GM12801 (cell line): ENCODE measurements around the gene C19orf25.

Experiments
- TF ChIP-seq, protein P1 (sequence below): IDR thresholded peaks from one replicate; pipeline ENCODE4 v1.5.1; 2011; ENCODE audit warnings: control low read depth; ENCODE audit not compliant: insufficient read length; ENCODE audit errors: extremely low read depth

C19orf25 gene

DNA sequence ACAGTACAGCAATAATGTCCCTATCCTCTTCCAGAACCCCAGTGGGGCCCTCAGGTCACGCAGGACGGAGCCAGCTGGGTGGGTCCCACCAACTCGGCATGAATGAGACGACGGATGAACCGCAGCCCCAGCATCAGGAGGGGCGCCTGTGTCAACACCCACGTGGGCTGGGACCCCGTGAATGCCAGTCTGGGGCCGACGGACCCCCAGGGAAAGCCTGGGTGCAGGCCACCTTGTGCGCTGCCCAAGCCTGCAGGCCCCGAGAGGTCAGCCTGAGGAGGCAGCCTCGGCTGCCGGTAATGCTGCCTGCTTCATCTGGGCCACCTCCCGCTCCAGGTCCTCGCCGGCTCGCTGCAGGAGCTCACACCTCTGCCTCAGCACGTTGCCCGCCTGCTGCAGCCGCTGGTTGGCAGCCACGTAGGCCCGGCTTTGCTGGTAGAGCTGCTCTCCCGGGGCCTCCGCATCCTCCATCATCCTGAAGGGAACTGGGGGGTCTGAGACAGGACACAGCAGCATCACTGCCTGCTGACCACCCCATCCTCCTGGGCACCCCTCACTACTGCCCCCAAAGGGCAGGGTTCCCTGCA lies 4.2 kb downstream of the C19orf25 start:
- TF ChIP-seq, protein P1, sequence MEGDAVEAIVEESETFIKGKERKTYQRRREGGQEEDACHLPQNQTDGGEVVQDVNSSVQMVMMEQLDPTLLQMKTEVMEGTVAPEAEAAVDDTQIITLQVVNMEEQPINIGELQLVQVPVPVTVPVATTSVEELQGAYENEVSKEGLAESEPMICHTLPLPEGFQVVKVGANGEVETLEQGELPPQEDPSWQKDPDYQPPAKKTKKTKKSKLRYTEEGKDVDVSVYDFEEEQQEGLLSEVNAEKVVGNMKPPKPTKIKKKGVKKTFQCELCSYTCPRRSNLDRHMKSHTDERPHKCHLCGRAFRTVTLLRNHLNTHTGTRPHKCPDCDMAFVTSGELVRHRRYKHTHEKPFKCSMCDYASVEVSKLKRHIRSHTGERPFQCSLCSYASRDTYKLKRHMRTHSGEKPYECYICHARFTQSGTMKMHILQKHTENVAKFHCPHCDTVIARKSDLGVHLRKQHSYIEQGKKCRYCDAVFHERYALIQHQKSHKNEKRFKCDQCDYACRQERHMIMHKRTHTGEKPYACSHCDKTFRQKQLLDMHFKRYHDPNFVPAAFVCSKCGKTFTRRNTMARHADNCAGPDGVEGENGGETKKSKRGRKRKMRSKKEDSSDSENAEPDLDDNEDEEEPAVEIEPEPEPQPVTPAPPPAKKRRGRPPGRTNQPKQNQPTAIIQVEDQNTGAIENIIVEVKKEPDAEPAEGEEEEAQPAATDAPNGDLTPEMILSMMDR: no peak

DNA sequence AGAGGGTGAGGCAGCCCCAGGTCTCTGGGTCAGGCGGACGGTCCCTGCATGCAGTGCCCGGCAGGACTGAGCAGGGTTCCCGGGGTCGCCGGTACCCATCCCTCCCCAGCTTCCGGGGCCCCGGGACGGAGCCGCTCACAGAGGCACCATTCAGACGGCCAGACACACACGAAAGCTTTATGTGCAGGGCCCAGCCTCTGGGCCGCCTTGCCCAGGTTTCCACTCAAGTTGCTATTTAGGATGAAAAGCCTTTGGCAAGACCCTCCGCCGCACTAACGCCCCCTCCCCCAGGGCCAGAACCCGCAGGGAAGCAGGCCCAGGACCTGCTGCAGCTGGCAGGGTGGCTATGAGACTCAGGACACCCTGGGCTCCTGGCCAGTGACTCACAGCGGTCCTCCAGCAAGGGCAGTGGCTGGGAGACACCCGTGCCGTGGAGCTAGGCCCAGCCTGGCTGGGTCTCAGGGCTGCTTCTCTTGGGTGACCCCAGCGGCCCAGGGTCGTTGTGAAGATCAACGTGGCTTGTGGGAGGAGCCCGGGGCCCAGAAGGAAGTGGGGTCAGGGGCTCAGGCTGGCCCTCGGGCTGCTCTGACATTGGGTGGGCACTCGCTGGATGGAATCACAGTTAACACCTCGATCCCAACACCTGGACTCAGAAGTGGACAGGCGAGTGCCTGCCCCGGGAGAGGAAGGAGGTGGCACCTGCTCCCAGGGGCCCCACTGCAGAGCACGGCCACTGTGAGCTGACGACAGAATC lies 4.8 kb downstream of the C19orf25 start:
- TF ChIP-seq, protein P1: no peak

DNA sequence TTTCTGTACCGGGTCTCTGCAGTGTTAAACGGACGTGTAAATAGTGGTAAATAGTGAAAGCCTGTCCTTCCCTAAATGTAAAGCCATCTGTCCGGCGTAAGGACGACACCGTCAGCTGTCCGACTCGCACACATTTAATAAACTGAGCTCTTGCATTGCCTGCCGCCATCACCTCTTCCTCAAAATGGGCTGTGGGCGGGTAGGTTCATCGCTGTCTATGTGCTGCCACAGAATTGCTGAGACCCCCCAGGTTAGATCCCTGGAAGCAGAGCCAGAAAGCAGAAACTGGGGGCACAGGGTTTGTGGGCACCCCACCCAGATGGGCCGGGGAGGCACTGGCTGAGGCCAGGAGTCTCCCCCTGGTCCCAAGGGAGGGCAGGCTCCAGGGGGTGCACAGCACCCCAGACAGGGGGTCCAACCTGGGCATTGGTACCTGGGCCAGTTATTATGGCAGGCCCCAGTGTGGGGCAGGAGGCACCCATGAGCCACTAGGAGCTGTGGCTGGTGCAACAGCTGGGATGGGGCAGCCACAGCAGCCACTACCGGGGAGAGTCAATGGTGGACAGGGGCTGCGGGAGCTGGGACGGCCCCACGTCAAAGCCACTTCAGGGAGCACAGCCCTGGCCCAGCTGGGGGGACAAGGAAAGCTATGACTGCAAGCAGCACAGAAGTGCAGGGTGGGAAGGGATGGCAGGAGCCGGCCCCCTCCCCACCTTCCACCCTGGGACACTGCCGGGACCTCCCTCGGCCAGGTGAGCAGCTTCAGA lies 5.7 kb downstream of the C19orf25 start:
- TF ChIP-seq, protein P1: no peak

DNA sequence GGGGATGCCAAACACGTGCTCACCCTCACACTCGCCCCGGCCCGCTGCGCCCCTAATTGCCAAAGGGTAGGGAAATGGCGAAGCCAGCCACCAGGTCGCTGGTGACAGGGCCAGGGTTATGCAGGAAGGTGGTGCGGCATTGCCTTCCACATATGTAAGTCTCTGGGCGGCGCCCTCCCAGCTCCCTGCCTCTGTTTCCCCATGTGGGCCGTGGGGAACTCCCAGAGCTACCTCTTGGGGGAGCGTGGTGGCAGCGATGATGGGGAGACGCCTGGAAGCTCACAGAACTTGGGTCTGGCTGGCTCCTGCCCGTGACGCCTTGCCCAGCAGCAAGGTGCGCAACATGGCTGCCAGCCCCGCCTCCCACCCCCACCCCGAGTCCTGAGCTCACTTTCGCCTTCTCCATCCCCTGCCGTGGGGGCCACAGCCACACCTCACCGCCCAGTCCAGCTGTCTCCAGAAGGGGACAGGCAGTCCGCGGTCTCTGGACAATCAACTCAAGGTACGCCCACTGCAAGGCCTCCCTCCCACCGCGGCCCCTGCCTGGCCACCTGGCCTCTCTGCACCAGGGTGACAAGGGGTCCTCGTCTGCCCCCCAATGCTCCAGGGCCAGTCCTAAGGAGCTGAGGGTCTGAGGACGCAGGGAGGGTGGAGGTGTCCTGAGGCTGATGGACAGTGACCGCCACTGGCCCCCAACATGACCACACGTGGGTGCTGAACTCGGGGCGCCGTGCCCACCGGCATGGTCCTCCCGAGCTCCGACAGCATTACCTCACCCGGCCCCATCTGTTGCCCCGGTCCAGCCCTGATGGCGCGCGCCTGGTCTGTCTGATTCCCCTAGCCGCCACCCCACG lies 6.6 kb downstream of the C19orf25 start:
- TF ChIP-seq, protein P1: no peak

DNA sequence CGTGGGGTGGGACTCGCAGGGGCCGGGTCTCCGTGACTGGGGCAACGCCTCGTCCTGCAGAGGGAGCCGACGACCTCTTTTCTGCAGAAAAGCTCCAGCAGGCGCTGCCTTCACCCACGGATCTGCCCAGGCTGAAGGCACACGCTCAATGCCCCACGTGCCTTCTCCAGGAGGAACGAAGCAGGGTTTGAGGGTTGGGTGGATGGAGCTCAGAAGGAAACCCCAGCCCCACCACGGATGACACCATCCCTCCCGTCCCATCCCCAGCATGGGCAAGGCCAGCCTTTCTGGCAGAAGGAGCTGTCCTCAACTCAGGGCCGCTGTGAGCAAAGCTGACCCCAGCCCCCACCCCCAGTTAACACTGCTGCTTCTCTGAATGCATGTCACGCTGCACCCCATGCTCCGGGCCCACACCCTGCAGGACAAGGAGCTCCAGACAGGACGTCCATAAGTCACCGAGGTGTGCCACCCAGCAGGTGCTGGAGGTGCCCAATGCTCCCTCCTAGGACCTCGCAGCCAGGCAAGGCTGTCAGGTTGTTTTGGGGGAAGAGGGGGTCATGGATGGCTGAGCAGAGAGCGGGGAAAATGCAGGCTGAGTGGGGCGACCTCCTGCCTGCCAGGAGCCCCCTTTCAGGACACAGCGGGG lies 7.4 kb downstream of the C19orf25 start:
- TF ChIP-seq, protein P1: no peak

DNA sequence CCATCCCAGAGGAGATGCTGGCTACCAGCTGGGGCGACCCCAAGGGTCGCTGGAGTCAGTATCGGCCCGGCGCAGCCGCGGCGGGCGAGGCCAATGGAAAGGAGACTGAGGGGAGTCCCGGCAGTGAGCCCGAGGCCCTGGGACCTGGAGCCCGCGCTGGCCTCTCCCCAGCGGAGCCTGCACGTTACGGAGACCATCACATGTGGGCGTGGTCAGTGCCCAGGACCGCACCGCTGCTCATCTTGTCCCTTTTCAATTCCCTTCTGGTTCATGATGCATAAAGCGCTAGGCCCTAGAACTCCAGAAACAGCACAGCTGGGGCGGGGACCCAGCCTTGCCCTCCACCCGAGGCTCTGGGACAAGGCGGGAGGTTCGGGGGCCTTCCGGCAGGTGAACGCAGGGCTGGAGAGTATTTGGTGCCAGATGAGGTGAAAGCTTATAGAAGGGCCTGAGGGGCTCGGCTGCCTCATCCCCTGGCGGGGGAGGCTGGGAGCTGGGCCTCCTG lies 8.0 kb downstream of the C19orf25 start:
- TF ChIP-seq, protein P1: no peak
